GM20000 (cell line): ENCODE data around the gene RBFOX1.

Experiments used
- DNase-seq: peaks from one replicate; pipeline ENCODE4 v3.0.0; 2012; ENCODE audit warnings: low spot score
- CTCF ChIP-seq: IDR thresholded peaks from 2 replicates; pipeline ENCODE4 v1.5.1; 2012; ENCODE audit warnings: mild to moderate bottlenecking, control low read depth; ENCODE audit errors: extremely low read depth, missing control alignments

The RBFOX1 gene

GRCh38 chr16:7602291-7602950, 269.8 kb downstream of the RBFOX1 start:
- no peak for DNase-seq

GRCh38 chr16:7605812-7606211, 273.2 kb downstream of the RBFOX1 start:
- no peak for DNase-seq

More at GRCh38 chr16:7602291-7602950, 269.8 kb downstream of the RBFOX1 start:
- no peak for TF ChIP-seq CTCF

GRCh38 chr16:7612671-7613070, 280.0 kb downstream of the RBFOX1 start:
- DNase-seq: no peak
- no peak for TF ChIP-seq CTCF

More at GRCh38 chr16:7605812-7606211, 273.2 kb downstream of the RBFOX1 start:
- no peak for TF ChIP-seq CTCF

GRCh38 chr16:7613518-7613917, 280.9 kb downstream of the RBFOX1 start:
- no peak for DNase-seq
- no peak for TF ChIP-seq CTCF

- DNase-seq: no peak
These were observed 281.6 kb downstream of the RBFOX1 start for GRCh38 chr16:7614021-7614795.

GRCh38 chr16:7615565-7615964, 282.9 kb downstream of the RBFOX1 start:
- DNase-seq: no peak
- TF ChIP-seq CTCF: no peak

More at GRCh38 chr16:7614021-7614795, 281.6 kb downstream of the RBFOX1 start:
- TF ChIP-seq CTCF: no peak
